HG03159 (cell line): ENCODE data around the gene MTURN.
A peak's percentile ranks its signal among the peaks of the same experiment; 100 is the strongest.
"Not testable (repeated sequence)": the region's sequence is repeated elsewhere in the genome, so short reads cannot be mapped to it uniquely, and the experiment has no call there.

Source experiments
- ATAC-seq: cut with Tn5 transposase; IDR thresholded peaks from one replicate; pipeline ENCODE4 v1.9.1; 2021; ENCODE audit warnings: mild to moderate bottlenecking, moderate library complexity; ENCODE audit not compliant: unreplicated experiment

Gene MTURN

GRCh38 chr7:30177186-30177585 is 42.4 kb downstream of the MTURN start:
- ATAC-seq, result no peak

DNA sequence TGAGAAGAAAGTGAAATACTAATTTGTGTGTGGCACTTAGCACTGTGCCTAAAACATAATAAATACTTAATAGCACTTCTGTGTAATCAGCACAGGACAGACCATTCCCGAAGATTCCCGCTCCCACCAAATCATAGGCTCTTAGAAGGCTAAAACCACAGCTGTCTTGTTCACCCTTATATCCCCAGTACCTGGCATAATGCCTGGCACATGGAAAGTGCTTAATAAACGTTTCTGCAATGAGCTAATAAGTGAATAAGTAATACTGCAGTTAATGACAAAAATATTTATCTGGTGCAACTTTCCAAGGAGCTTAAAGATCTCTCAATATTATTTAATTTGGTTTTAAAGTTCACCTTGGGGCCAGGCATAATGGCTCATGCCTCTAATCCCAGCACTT is 43.2 kb downstream of the MTURN start:
- ATAC-seq, result no peak

GRCh38 chr7:30178748-30179436 is 44.1 kb downstream of the MTURN start:
- ATAC-seq, result peak; percentile 78

DNA sequence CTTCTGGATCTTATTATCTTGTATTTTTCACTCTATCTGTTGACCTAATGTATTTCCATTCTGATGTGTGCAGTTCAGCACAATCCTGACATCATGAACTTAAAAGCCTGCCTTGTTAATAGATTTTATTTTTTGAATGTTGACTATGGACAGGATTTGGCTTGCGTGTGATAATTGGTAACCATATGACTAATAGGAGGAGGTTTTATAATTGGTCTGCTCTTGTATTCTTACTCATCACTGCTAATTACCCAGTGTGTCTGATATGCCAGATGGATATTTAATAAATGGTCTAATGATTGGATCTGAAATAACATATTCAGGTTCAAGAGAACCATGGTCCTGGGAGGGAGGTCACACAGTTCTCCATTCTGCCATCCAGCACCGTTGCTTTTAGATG is 45.9 kb downstream of the MTURN start:
- no peak for ATAC-seq

GRCh38 chr7:30181211-30181610 is 46.4 kb downstream of the MTURN start:
- no peak for ATAC-seq

DNA sequence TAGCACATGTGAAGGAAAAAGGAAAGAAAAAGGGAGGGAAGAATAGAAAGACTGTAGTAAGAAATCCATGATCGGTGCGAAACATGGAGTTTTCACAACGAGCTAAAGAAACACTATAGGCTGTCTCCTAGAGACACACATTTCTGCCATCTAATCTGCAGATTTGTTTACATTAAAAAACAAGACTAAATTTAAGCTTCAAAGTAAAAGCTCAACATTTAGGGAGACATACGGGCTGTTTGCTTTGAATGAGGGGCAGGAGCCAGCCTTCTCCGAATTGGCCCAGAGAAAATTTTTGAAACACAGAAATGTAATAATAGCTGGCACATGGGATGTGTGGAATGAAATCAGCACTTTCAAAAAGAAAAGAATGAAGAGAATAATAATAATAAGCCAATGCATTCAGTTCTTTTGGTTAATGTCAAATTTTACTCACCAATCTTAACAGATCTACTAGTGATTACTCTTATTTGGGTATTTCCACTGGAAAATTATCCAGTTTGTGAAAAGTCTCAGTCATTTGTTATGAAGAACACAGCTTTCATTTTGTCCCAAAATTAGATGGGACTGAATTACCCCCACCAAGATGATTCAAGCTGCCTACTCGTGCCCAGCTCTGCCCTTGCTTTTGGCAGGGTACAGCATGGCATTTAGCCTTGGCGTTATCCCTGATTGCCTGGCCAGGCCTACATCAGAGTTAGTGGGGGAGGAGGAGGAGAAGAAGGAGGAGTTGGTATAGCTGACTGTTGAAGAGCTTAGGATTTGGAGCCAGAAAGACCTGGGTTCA is 47.1 kb downstream of the MTURN start:
- no peak for ATAC-seq

- ATAC-seq, result no peak
These were observed 48.0 kb downstream of the MTURN start for GRCh38 chr7:30182814-30183213.

GRCh38 chr7:30183749-30184369 is 49.1 kb downstream of the MTURN start:
- no peak for ATAC-seq

DNA sequence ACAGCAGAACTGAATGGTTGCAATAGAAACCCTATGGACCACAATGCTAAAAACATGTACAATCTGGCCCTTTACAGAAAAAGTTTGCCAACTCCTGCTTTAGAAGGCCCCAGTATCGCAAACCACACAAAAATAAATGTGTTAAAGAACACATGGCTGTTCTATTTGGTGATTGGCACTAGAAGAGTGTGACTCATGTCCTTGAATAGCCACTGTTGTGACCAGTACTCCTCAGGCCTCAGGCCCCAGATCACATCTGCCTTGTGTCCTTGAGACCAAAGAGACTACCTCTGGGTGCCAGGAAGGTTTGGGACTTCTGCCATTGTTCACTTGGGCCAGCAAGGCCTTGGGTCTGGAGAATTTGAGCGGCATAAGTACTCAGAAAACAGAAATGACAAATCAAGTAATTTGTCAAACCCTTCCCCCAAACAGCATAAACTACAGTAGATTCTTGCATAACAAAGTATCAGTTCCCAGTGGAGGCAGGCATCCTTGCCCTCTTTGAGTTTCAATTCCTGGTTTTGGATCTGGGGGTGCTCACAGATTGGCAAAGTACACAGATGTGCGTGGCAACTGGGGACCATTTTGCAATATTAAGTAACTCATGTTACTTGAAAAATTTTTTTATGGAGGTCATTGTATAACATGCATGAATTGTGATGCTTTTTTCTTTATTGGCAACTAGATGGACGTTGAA is 50.2 kb downstream of the MTURN start:
- ATAC-seq, result no peak

- ATAC-seq, result no peak
These were observed 50.7 kb downstream of the MTURN start for GRCh38 chr7:30185496-30185895.

- no peak for ATAC-seq
These were observed 51.9 kb downstream of the MTURN start for GRCh38 chr7:30186725-30187124.

GRCh38 chr7:30187513-30187912 is 52.7 kb downstream of the MTURN start:
- ATAC-seq, result no peak

DNA sequence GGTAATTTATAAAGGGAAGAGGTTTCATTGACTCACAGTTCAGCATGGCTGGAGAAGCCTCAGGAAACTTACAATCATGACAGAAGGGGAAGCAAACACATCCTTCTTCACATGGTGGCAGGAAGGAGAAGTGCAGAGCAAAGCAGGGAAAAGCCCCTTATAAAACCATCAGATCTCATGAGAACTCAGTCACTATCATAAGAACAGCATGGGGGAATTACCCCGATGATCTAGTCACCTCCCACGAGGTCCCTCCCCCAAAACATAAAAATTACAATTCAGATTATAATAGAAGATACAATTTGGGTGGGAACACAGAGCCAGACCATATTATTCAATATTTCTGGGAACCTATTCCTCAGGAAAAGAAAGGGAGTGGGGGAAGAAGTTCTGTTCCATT is 53.6 kb downstream of the MTURN start:
- ATAC-seq, result not testable (repeated sequence)

GRCh38 chr7:30188811-30189210 is 54.0 kb downstream of the MTURN start:
- no peak for ATAC-seq

DNA sequence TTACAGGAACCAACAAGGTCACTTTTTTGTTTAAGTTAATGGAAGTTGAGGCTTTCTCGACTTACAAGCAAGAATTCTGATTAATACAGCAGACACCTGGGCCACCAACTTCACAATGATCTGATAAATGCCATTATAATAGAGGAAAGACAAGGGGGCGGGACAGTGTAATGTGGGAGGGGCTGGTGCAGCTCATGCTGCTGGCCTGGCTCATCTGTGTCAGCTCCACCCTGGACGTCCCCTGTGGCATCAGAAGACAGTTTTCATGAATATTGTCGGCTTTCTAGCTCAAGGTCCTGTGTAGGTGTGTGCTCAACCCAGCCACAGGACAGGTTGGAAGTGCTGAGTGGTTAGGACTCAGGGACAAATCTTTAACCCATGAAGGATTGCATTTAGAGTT is 57.0 kb downstream of the MTURN start:
- no peak for ATAC-seq

GRCh38 chr7:30193336-30193943 is 58.7 kb downstream of the MTURN start:
- ATAC-seq, result no peak

- ATAC-seq, result no peak
These were observed 61.6 kb downstream of the MTURN start for GRCh38 chr7:30196408-30196807.

DNA sequence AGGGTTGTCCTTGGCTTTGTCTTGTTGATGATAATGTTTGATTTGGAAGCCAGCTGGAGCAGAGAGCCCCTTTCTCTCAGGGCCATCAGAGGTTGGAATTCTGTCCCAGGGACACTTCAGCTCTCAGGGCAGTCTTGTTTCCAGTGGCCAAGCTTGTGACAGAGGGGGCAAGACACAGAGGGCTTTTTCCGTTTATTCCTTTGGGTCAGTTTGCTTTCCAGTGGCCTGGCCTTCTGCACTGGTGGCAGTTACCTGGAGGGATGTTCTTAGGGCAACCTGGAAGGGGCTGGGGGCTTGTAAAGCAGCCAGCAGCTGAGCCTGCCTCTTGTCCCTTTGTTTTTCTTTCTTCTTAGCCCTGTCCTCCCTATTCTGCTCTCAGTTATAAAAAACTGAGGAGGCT is 62.7 kb downstream of the MTURN start:
- no peak for ATAC-seq

DNA sequence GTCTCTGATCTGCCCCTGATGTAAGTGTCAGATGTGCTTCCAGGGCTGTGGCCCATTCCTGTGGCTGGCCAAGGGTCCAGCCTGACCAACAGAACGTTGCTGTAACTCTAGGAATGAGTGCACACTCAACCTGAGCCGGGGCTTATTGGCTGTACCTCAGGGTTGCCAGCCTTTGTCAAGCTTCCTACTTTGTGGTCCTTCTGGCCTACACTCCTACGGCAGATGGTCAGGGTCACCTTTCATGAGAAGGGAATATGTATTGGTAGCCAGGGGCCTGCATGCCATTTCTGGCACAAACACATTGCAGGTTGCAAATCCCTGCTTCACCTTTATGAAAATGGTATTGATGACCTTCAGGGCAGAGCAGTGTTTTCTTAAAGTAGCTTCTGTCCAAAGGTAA is 64.5 kb downstream of the MTURN start:
- ATAC-seq, result no peak

- ATAC-seq, result no peak
These were observed 65.8 kb downstream of the MTURN start for GRCh38 chr7:30200591-30200990.

- ATAC-seq, result peak; percentile 89
These were observed 66.4 kb downstream of the MTURN start for GRCh38 chr7:30201161-30201666.
